ENCODE data around the gene PPP5C. TPM values are rescaled to one million over a fixed set of nuclear protein-coding genes. Genes with fewer than 3 reads are reported as not detected.

Gene PPP5C
- total RNA-seq, 2 experiments from 2014 or later: 108 to 111 TPM

DNA sequence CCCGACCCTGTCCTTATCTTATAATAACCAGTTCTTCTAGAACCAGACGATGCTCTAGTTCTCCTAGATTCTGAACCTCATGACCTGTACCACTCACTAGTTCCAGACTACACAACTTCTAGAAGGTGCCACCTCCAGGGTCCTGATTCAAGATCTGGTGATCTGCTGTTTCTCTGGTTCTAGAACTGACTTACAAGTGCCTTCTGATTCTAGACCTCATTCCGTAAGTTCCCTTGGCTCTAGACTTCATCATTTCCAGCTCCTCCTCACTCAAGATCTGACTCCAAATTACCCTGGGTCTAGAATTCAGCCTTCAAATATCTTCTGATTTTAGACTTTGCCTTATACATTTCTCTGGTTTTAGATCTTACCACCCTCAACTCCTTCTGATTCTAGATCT, 5.0 kb upstream of the PPP5C start:
- Mint-ChIP-seq H3K4me3 (no peak overlapping the region), H3K4me1 (ENCODE audit: low read depth) (peaks cover 3% of the 10 kb centered on the region), H3K27ac (no peak overlapping the region), H3K27me3 (no peaks in the 10 kb centered on the region), H3K9me3 (no peaks in the 10 kb centered on the region), H3K36me3 (ENCODE audit: low read depth) (no peaks in the 10 kb centered on the region)
- ChIA-PET POLR2A (no interaction called here), CTCF (interaction anchor here (0.7 kb wide), 1 partner anchor 11 kb away, joined by 3 read pairs; no protein-coding TSS in a partner anchor)
- TF ChIP-seq, protein P1, sequence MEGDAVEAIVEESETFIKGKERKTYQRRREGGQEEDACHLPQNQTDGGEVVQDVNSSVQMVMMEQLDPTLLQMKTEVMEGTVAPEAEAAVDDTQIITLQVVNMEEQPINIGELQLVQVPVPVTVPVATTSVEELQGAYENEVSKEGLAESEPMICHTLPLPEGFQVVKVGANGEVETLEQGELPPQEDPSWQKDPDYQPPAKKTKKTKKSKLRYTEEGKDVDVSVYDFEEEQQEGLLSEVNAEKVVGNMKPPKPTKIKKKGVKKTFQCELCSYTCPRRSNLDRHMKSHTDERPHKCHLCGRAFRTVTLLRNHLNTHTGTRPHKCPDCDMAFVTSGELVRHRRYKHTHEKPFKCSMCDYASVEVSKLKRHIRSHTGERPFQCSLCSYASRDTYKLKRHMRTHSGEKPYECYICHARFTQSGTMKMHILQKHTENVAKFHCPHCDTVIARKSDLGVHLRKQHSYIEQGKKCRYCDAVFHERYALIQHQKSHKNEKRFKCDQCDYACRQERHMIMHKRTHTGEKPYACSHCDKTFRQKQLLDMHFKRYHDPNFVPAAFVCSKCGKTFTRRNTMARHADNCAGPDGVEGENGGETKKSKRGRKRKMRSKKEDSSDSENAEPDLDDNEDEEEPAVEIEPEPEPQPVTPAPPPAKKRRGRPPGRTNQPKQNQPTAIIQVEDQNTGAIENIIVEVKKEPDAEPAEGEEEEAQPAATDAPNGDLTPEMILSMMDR (IDR thresholded peaks at IDR 0.05): no peak
- ATAC-seq (no peak), DNase-seq (no peak)
- intact Hi-C loops (cut with micrococcal nuclease): no loop called here

DNA sequence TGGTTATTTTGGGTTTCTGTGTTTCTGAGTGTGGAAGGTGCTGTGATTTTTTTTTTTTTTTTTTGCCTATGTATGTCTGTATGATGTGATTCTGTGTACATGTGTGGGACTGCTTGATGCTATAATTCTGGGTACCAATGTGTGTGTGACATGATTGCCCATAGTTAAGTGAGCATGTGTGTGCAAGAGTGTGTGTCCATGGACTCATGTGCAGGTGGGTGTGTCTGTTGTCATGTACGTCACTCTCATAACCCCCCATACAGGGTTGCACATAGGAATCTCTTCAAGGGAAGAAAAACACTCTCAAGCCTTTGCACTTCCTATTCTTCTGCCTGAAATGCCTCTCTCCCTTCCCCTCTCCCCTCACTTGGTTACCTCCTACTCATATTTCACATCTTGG, 2.5 kb upstream of the PPP5C start:
- TF ChIP-seq, protein P1 (IDR thresholded peaks at IDR 0.05): no peak
- H3K27ac Mint-ChIP-seq: no peak overlapping the region
- H3K4me3 Mint-ChIP-seq: no peak overlapping the region
- H3K9me3 Mint-ChIP-seq: no peaks in the 10 kb centered on the region
- no peak for DNase-seq
- intact Hi-C loops (cut with micrococcal nuclease): no loop called here
- ATAC-seq: no peak
- CTCF ChIA-PET: no interaction called here
- H3K27me3 Mint-ChIP-seq: no peaks in the 10 kb centered on the region
- POLR2A ChIA-PET: no interaction called here
- peaks cover 18% of the 10 kb centered on the region for H3K4me1 Mint-ChIP-seq (ENCODE audit: low read depth)
- H3K36me3 Mint-ChIP-seq (ENCODE audit: low read depth): peaks cover 18% of the 10 kb centered on the region

DNA sequence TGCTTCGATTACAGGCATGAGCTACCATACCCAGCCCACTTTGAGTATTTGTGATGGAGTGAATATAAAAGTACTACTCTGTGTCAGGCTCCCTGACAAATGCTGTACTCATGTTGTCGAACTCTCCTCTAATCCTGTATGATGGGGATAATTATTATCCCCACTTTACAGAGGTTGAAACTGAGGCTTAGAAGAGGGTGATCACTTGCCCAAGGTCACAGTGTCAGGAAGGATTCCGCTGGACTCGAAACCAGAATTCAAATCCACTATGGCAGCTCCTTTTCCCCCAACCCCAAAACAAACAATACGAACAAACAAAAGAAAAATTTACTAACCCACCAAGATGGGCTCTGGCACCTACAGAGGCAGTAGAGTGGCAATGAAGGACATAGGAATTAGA, 1.7 kb upstream of the PPP5C start:
- H3K27ac Mint-ChIP-seq: no peak overlapping the region
- no peak for ATAC-seq
- H3K27me3 Mint-ChIP-seq: no peaks in the 10 kb centered on the region
- TF ChIP-seq, protein P1 (IDR thresholded peaks at IDR 0.05): no peak
- CTCF ChIA-PET: interaction anchor here (0.7 kb wide), 1 partner anchor 64 kb away, joined by 3 read pairs; no protein-coding TSS in a partner anchor
- no peak for DNase-seq
- no peaks in the 10 kb centered on the region for H3K9me3 Mint-ChIP-seq
- POLR2A ChIA-PET: no interaction called here
- intact Hi-C loops (cut with micrococcal nuclease): no loop called here
- peaks cover 26% of the 10 kb centered on the region for H3K4me1 Mint-ChIP-seq (ENCODE audit: low read depth)
- H3K4me3 Mint-ChIP-seq: peak overlapping the region; percentile 89
- peaks cover 25% of the 10 kb centered on the region for H3K36me3 Mint-ChIP-seq (ENCODE audit: low read depth)

DNA sequence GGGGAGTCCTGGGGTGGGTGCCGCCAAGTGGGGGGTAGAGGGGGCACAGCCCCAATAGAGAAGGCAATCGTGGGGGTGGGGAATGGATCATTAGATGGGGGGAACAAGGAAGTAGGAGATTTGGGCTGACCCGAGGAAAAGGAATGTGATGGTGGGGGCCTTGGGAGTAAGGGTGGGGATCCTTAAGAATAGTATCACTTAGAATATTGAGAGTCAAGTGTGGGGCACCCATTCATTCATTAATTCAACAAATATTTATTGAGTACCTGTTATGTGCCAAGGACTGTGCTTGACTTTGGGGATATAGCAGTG, 641 bp downstream of the PPP5C start:
- Mint-ChIP-seq H3K27ac (peak overlapping the region; percentile 95), H3K4me3 (peak overlapping the region; percentile 89), H3K36me3 (ENCODE audit: low read depth) (peaks cover 35% of the 10 kb centered on the region), H3K27me3 (no peaks in the 10 kb centered on the region), H3K4me1 (ENCODE audit: low read depth) (peaks cover 44% of the 10 kb centered on the region), H3K9me3 (no peaks in the 10 kb centered on the region)
- ChIA-PET POLR2A (interaction anchor here (0.9 to 1.3 kb wide), 3 partner anchors 22 to 305 kb away, joined by 3 to 4 read pairs (median 4); no protein-coding TSS in a partner anchor), CTCF (interaction anchor here (0.6 to 1.1 kb wide), 4 partner anchors 8 to 66 kb away, joined by 3 read pairs; no protein-coding TSS in a partner anchor)
- ATAC-seq (no peak), DNase-seq (no peak)
- intact Hi-C loops (cut with micrococcal nuclease): no loop called here
- TF ChIP-seq, protein P1 (IDR thresholded peaks at IDR 0.05): peak; percentile 50

DNA sequence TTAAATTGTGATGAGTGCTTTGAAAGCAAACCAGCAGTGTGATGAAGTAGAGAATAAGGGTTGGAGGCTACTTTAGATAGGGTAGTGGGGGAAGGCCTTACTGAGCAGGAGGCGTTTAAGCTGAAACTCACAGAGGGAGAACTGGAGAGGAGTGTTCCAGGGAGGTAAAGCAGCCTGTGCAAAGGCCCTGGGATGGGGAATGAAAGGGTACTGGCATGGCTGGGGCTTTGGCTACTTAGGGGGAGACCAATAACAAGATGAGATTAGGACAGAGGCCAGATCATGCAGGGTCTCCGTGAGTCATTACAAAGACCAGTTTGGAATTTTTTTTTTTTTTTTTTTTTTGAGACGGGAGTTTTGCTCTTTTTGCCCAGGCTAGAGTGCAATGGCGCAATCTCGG, 1.1 kb downstream of the PPP5C start:
- intact Hi-C loops (cut with micrococcal nuclease): no loop called here
- ChIA-PET CTCF (interaction anchor here (0.6 to 1.0 kb wide), 3 partner anchors 15 to 67 kb away, joined by 3 read pairs; no protein-coding TSS in a partner anchor), POLR2A (interaction anchor here (1.2 to 1.3 kb wide), 2 partner anchors 21 to 305 kb away, joined by 3 to 4 read pairs; no protein-coding TSS in a partner anchor)
- H3K9me3 Mint-ChIP-seq: no peaks in the 10 kb centered on the region
- TF ChIP-seq, protein P1 (IDR thresholded peaks at IDR 0.05): no peak
- ATAC-seq (no peak), DNase-seq (no peak)
- H3K36me3 Mint-ChIP-seq (ENCODE audit: low read depth): peaks cover 35% of the 10 kb centered on the region
- H3K27ac Mint-ChIP-seq: peak overlapping the region; percentile 95
- H3K4me3 Mint-ChIP-seq: peak overlapping the region; percentile 89
- no peaks in the 10 kb centered on the region for H3K27me3 Mint-ChIP-seq
- peaks cover 44% of the 10 kb centered on the region for H3K4me1 Mint-ChIP-seq (ENCODE audit: low read depth)
